Activated T-helper 2 cell treated with anti-CD3 and anti-CD28 coated beads, Interferon-gamma antibody, Interleukin-2, Interleukin-4, amounts not matched to agents 10 μg/mL and 5 μg/mL and 100 μg/mL, durations not matched to agents 14 hours and 24 hours and 36 hours (primary cell): ENCODE results near the gene RPL13. TPM values are rescaled to one million over a fixed set of nuclear protein-coding genes. Genes with fewer than 3 reads are reported as not detected.

ENCODE experiments used
- DNase-seq: peaks from one replicate; pipeline ENCODE4 v3.0.0; 2021; ENCODE audit warnings: low spot score
- H3K27ac Mint-ChIP-seq: one replicate; pipeline ENCODE4 v1.8.0; 2021; ENCODE audit warnings: mixed read lengths
- H3K27me3 Mint-ChIP-seq: one replicate; pipeline ENCODE4 v1.8.0; 2021; ENCODE audit warnings: low read depth, mixed read lengths
- H3K36me3 Mint-ChIP-seq: one replicate; pipeline ENCODE4 v1.8.0; 2021; ENCODE audit warnings: low read depth, mixed read lengths
- H3K4me1 Mint-ChIP-seq: one replicate; pipeline ENCODE4 v1.8.0; 2021; ENCODE audit warnings: low read depth, mixed read lengths
- H3K4me3 Mint-ChIP-seq: one replicate; pipeline ENCODE4 v1.8.0; 2021; ENCODE audit warnings: low read depth, mild to moderate bottlenecking, moderate library complexity, mixed read lengths
- H3K9me3 Mint-ChIP-seq: one replicate; pipeline ENCODE4 v1.8.0; 2021; ENCODE audit warnings: mixed read lengths
- intact Hi-C: fragments of 100-400 bp; cut with micrococcal nuclease; formaldehyde crosslinking; loops from one replicate; pipeline ENCODE4 v1.15.1; 2023
- total RNA-seq: library from RNA; stranded (reverse); gene quantifications from 2 replicates; pipeline ENCODE4 v1.2.3, GENCODE V29; 2022

RPL13 gene
- total RNA-seq, 1 donor from 2014 or later, result 2,406 TPM

DNA sequence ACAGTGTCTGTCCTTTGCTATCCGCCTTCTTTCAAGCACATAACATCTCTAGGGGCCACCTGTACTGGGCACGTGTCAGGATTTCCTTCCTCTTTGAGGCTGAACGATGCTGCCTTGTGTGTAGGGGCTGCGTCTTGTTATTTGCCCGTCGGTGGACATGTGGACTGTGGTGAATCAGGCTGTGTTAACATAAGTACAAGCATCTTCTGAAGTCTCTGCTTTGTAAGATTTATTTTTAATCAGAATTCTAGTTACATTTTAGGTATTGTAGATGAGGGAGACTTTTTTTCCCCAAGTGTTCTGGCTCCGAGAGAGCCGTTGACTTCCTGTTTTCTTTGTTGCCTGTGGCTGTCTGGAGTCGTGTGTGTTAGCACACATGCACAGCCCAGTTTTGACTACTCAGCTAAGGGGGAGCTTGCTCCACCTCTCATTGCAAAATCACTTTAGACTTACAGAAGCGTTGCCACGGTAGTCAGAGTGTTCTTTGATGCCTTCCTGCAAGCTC is 26.2 kb upstream of the RPL13 start:
- H3K36me3 Mint-ChIP-seq, result peaks cover 58% of the 10 kb centered on the region
- H3K4me3 Mint-ChIP-seq, result no peak overlapping the region
- peaks cover 14% of the 10 kb centered on the region for H3K4me1 Mint-ChIP-seq
- DNase-seq, result no peak
- intact Hi-C loops, result no loop called here
- H3K9me3 Mint-ChIP-seq, result no peaks in the 10 kb centered on the region
- H3K27me3 Mint-ChIP-seq, result no peaks in the 10 kb centered on the region
- H3K27ac Mint-ChIP-seq, result peak overlapping the region; percentile 34

DNA sequence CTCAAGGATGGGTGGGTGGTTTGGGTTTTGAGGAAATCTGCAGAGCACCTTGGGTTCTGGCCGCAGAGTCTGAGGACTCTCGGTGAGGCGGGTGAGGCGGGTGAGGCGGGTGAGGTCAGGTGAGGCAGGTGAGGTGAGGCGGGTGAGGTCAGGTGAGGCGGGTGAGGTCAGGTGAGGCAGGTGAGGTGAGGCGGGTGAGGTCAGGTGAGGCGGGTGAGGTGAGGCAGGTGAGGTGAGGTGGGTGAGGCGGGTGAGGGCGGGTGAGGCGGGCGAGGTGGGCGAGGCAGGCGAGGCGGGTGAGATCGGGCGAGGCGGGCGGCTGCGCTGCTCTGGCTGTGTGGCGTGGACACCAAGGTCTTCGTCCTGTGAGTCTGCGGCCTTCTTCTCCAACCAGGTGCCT is 24.1 kb upstream of the RPL13 start:
- no peaks in the 10 kb centered on the region for H3K9me3 Mint-ChIP-seq
- H3K4me1 Mint-ChIP-seq, result peaks cover 18% of the 10 kb centered on the region
- DNase-seq, result no peak
- intact Hi-C loops, result no loop called here
- H3K27me3 Mint-ChIP-seq, result no peaks in the 10 kb centered on the region
- peaks cover 61% of the 10 kb centered on the region for H3K36me3 Mint-ChIP-seq
- H3K4me3 Mint-ChIP-seq, result no peak overlapping the region
- H3K27ac Mint-ChIP-seq, result no peak overlapping the region

DNA sequence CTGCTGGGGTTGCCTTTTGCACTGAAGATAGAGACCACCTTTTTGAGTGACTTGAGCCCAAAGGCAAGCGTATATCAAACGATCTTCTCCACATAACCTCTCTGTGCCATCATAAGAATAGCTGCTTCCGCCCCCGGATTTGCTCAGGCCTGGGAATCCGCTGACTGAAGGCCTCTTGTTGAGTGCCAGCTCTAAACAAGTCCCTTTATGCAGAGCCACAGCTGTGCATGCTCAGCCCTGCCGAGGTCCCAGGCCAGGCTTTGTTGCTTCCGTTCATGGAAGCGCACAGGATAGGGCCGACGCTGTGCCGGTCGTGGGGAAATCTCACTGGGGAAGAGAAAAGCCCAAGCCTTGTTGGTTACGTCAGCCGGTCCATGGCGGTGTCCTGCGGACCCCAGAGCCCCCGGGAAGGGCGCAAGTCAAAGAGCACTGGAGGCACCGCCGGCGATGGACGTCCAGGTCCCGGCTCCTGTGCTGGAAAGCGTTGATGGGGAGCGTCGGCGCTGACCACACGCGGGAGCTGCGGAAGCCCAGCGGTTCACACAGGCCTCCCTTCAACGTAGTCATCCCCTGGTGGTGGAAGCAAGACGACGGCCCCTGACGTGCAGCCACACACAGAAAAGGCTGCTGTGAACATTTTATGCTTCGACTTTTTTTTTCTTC is 23.5 kb upstream of the RPL13 start:
- Mint-ChIP-seq H3K27ac (no peak overlapping the region), H3K4me3 (no peak overlapping the region), H3K9me3 (no peaks in the 10 kb centered on the region), H3K27me3 (no peaks in the 10 kb centered on the region), H3K36me3 (peaks cover 61% of the 10 kb centered on the region), H3K4me1 (peaks cover 18% of the 10 kb centered on the region)
- no peak for DNase-seq
- intact Hi-C loops, result no loop called here

DNA sequence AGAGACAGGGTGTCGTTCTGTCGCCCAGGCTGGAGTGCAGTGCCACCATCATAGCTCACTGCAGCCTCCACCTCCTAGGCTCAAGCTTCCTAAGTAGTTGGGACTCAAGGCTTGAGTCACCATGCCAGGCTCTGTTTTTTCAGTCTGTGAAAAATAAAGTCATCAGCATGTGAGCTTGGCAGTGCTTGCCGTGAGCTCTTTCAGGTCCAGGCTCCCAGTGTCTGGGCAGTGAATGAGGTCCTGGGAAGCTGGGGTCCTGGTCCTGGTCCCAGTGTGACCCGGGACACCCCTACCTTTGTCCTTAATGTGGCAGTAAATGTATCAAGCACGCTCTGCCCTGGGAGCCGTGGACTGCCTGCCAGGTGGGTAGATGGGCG is 22.9 kb upstream of the RPL13 start:
- no peak overlapping the region for H3K4me3 Mint-ChIP-seq
- intact Hi-C loops, result no loop called here

DNA sequence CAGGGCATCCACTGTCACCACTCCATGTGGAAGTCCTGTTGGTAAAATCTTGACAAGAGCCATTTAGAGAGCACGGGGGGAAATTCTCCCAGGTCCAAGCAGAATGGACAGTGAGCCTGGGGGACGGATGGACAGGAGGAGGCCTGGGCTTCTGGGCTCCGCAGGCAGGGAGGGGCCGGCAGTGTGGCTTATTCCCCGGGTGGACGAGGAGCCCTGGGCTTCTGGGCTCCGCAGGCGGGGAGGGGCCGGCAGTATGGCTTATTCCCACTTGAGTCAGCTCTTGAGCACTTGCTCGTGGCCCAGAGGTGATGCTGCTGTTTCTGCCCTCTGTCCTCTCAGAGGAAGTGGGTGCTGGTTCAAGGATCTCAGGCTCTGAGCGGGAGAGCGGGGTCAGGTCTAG is 22.2 kb upstream of the RPL13 start:
- peaks cover 54% of the 10 kb centered on the region for H3K36me3 Mint-ChIP-seq
- intact Hi-C loops, result no loop called here
- H3K9me3 Mint-ChIP-seq, result no peaks in the 10 kb centered on the region
- H3K4me1 Mint-ChIP-seq, result peaks cover 18% of the 10 kb centered on the region
- DNase-seq, result no peak
- H3K27ac Mint-ChIP-seq, result no peak overlapping the region
- H3K4me3 Mint-ChIP-seq, result no peak overlapping the region
- H3K27me3 Mint-ChIP-seq, result no peaks in the 10 kb centered on the region

More for the DNA sequence above, 22.9 kb upstream of the RPL13 start:
- DNase-seq, result no peak
- no peaks in the 10 kb centered on the region for H3K9me3 Mint-ChIP-seq
- H3K27me3 Mint-ChIP-seq, result no peaks in the 10 kb centered on the region
- peaks cover 18% of the 10 kb centered on the region for H3K4me1 Mint-ChIP-seq
- H3K27ac Mint-ChIP-seq, result no peak overlapping the region
- peaks cover 56% of the 10 kb centered on the region for H3K36me3 Mint-ChIP-seq

DNA sequence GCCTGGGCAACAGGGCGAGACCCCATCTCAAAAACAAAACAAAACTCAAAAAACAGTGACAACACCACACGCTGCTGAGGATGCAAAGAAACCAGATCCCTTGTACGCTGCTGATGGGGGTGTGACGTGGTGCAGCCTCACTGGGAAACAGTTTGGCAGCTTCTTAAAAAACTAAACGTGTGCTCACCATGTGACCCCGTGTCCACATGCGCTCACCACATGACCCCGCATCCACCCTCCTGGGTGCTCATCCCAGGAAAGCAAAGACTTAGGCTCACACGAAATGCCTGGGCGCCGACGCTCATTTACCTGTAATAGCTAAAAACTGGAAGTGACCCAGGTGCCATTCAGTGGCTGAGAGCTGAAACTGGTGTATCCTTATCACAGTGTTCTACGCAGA is 19.9 kb upstream of the RPL13 start:
- intact Hi-C loops, result no loop called here

DNA sequence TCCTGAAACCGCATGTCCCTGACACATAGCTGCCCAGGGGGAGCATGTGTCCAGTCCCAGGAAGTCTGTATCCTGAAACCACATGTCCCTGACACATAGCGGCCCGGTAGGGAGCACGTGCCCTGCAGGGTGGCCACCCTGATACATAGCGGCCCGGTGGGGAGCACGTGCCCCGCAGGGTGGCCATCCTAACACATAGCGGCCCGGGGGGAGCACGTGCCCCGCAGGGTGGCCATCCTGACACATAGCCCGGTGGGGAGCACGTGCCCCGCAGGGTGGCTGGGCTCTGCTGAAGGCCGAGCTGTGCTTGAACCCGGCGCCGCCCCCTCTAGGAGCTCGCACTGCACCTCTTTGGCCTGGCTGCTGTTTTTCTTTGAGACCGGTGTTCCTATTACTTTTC is 18.7 kb upstream of the RPL13 start:
- no peaks in the 10 kb centered on the region for H3K9me3 Mint-ChIP-seq
- H3K4me3 Mint-ChIP-seq, result no peak overlapping the region
- intact Hi-C loops, result no loop called here
- H3K27me3 Mint-ChIP-seq, result no peaks in the 10 kb centered on the region
- H3K36me3 Mint-ChIP-seq, result peaks cover 29% of the 10 kb centered on the region
- DNase-seq, result no peak
- peaks cover 5% of the 10 kb centered on the region for H3K4me1 Mint-ChIP-seq
- H3K27ac Mint-ChIP-seq, result no peak overlapping the region

More for the DNA sequence above, 19.9 kb upstream of the RPL13 start:
- Mint-ChIP-seq H3K4me1 (peaks cover 5% of the 10 kb centered on the region), H3K9me3 (no peaks in the 10 kb centered on the region), H3K27me3 (no peaks in the 10 kb centered on the region), H3K36me3 (peaks cover 31% of the 10 kb centered on the region), H3K4me3 (no peak overlapping the region), H3K27ac (no peak overlapping the region)
- no peak for DNase-seq

DNA sequence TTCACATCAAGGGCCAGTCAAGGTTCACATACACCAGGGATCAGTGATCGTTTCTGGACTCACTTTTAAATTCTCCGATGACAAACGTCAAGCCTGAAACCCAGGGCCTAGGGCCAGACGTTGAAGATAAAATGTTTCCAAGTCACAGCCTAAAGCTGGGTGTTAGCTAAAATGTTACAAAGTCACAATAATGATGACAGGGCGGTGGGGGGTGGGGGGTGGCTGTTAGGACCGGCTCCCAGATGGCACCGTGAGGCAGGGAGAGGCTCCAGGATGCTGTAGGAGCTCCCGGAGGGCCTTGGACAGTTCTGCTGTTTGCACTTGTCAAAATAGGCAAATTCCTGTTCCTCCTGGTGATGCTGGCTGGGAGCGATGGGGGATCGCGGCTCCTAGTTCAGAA is 16.4 kb upstream of the RPL13 start:
- Mint-ChIP-seq H3K27me3 (no peaks in the 10 kb centered on the region), H3K27ac (no peak overlapping the region), H3K4me3 (no peak overlapping the region), H3K4me1 (peaks cover 7% of the 10 kb centered on the region), H3K9me3 (no peaks in the 10 kb centered on the region), H3K36me3 (peaks cover 30% of the 10 kb centered on the region)
- DNase-seq, result no peak
- intact Hi-C loops, result no loop called here

DNA sequence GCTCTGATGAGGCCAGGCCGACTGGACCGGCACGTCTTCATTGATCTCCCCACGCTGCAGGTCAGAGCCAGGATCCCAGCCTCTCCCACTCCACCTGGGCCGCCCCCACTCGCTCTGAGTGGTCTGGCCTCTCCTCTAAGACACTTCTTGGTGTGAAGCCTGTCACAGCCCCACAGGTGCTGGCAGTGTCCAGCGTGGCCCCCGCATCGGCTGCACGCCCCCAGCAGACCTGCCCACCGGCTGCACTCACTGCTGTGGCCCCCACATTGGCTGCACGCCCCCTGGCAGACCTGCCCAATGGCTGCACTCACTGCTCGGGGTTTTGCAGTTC is 15.8 kb upstream of the RPL13 start:
- intact Hi-C loops, result no loop called here
- H3K36me3 Mint-ChIP-seq, result peaks cover 35% of the 10 kb centered on the region
- no peak overlapping the region for H3K27ac Mint-ChIP-seq
- DNase-seq, result no peak
- peaks cover 11% of the 10 kb centered on the region for H3K4me1 Mint-ChIP-seq
- H3K4me3 Mint-ChIP-seq, result no peak overlapping the region
- no peaks in the 10 kb centered on the region for H3K27me3 Mint-ChIP-seq
- no peaks in the 10 kb centered on the region for H3K9me3 Mint-ChIP-seq

DNA sequence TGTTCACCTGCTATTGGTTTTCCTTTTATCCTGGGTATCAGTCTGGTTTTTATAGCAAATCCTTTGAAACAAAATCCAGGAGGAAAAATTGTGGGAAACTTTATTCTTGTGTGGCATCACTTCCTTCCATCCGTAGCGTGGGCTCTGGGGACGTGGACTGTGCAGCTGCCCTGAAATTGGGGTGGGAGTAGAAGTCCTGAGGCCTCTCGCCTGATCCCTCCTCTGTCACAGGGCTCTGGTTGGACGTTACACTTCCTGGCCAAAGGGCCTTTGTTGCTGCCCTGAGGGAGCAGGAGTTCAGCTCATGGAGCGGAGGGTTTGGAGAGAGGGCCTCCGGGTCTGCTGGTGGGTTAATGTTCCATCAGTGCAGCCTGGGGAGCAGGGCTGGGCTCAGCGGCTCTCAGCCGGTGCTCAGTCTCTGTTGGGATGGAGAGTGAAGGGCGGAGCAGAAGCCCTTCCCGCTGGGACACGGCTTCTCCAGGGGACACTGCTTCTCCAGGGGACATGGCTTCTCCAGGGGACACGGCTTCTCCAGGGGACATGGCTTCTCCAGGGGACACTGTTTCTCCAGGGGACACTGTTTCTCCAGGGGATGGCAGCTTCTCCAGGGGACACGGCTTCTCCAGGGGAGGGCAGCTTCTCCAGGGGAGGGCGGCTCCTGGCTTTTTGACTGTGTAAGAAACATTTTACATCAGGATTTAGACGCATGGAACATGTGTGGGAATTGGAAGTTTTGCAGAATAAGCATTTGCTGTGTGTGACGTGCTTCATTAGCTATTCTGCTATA is 15.2 kb upstream of the RPL13 start:
- Mint-ChIP-seq H3K27me3 (no peaks in the 10 kb centered on the region), H3K27ac (no peak overlapping the region), H3K9me3 (no peaks in the 10 kb centered on the region), H3K4me3 (no peak overlapping the region), H3K36me3 (peaks cover 36% of the 10 kb centered on the region), H3K4me1 (peaks cover 11% of the 10 kb centered on the region)
- DNase-seq, result no peak
- intact Hi-C loops, result no loop called here

DNA sequence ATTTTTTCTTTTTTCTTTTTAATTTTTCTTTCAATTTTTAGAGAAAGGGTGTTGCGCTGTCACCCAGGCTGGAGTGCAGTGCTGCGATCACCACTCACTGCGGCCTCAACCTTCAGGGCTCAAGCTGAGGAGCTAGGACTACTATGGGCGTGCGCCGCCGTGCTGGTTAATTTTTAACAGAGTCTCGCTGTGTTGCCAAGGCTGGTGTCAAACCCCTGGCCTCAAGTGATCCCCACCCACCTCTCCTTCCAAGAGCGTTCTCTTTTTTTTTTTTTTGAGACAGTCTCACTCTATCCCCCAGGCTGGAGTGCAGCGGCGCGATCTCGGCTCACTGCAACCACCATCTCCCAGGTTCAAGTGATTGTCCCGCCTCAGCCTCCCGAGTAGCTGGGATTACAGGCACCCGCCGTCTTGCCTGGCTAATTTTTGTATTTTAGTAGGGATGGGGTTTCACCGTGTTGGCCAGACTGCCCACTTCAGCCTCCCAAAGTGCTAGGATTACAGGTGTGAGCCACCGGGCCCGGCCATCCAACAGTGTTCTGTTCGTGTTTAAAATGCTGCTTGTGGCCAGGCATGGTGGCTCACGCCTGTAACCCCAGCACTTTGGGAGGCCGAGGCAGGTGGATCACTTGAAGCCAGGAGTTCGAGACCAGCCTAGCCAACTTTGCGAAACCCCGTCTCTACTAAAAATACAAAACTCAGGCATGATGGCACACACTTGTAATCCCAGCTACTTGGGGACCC is 14.5 kb upstream of the RPL13 start:
- peaks cover 38% of the 10 kb centered on the region for H3K36me3 Mint-ChIP-seq
- H3K9me3 Mint-ChIP-seq, result no peaks in the 10 kb centered on the region
- H3K4me1 Mint-ChIP-seq, result peaks cover 8% of the 10 kb centered on the region
- no peaks in the 10 kb centered on the region for H3K27me3 Mint-ChIP-seq
- intact Hi-C loops, result no loop called here
- H3K4me3 Mint-ChIP-seq, result no peak overlapping the region
- H3K27ac Mint-ChIP-seq, result no peak overlapping the region
- DNase-seq, result no peak

DNA sequence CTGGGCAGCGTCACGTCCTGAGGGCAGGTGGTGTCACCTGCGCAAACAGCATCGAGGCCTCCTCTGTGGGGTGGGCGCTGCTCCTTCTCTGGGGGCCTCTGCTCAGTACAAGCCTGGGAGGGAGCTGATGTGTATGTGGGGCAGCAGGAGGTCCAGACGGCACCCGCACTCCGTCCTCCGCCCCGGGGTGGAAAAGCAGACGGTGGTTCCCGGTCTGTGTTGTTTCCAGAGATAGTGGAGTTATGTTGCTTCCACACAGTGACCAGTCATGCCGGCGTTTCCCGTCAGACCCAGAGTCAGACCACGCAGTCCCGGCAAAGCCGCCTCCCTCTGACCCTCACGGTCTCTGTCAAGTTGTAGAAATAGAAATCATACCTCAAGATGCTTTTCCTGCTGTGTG is 13.7 kb upstream of the RPL13 start:
- no peaks in the 10 kb centered on the region for H3K27me3 Mint-ChIP-seq
- H3K4me1 Mint-ChIP-seq, result peaks cover 6% of the 10 kb centered on the region
- intact Hi-C loops, result no loop called here
- H3K27ac Mint-ChIP-seq, result no peak overlapping the region
- no peaks in the 10 kb centered on the region for H3K9me3 Mint-ChIP-seq
- DNase-seq, result no peak
- H3K36me3 Mint-ChIP-seq, result peaks cover 35% of the 10 kb centered on the region
- no peak overlapping the region for H3K4me3 Mint-ChIP-seq

DNA sequence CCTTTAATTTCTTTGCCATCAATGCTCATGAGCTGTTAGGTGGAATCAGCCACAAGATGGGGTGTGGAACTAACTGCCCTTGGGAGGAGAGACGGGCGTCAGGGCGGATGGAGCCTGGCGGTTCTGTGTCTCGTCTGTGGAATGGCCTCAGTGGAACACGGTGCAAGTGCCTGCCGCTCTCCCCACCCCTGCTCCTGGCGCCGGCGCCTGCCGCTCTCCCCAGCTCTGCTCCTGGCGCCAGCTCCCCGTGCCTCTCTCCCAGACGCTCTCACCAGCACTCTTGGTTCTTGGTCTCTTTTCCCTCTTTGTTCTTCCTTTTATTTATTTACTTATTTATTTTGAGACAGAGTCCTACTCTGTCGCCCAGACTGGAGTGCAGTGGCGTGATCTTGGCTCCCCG is 13.2 kb upstream of the RPL13 start:
- Mint-ChIP-seq H3K4me1 (peaks cover 6% of the 10 kb centered on the region), H3K27ac (no peak overlapping the region), H3K27me3 (no peaks in the 10 kb centered on the region), H3K36me3 (peaks cover 39% of the 10 kb centered on the region), H3K4me3 (no peak overlapping the region), H3K9me3 (no peaks in the 10 kb centered on the region)
- intact Hi-C loops, result no loop called here
- DNase-seq, result no peak
